DMS 273 treated with DMSO at 0.1 percent for 48 hours (cell line): ENCODE results near the gene RPL23.
"Not testable (repeated sequence)": the region's sequence is repeated elsewhere in the genome, so short reads cannot be mapped to it uniquely, and the experiment has no call there.

Experiments
- DNase-seq: peaks from one replicate; lab custom pipeline; 2025; lab: John Stamatoyannopoulos, UW

Gene RPL23

DNA sequence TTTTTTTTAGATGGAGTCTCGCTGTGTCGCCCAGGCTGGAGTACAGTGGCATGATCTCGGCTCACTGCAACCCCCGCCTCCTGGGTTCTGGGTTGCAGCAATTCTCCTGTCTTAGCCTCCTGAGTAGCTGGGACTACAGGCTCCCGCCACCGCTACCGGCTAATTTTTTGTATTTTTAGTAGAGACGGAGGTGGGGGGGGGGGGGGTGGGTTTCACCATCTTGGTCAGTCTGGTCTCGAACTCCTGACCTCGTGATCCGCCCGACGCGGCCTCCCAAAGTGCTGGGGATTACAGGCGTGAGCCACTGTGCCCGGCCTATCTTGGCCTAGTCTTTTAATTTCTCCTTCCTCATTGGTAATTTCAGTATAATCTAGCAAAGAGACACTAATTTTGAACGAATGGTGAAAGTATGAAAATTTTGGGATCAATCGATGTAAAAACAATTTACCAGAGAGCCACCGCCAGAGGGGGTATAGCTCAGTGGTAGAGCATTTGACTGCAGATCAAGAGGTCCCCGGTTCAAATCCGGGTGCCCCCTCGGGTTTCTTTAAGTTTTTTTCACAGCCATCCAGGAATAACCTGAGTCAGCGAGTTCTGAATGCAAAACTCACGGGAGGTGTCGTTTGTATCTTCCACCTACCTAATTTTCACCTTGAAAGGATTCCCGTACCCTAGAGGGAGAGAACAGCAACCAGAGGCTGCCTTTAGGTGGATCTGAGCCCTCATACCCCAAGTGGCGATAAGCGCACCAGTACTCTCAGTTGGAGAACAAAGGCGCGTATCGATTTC, 13.9 kb upstream of the RPL23 start:
- DNase-seq: peak; percentile 46

DNA sequence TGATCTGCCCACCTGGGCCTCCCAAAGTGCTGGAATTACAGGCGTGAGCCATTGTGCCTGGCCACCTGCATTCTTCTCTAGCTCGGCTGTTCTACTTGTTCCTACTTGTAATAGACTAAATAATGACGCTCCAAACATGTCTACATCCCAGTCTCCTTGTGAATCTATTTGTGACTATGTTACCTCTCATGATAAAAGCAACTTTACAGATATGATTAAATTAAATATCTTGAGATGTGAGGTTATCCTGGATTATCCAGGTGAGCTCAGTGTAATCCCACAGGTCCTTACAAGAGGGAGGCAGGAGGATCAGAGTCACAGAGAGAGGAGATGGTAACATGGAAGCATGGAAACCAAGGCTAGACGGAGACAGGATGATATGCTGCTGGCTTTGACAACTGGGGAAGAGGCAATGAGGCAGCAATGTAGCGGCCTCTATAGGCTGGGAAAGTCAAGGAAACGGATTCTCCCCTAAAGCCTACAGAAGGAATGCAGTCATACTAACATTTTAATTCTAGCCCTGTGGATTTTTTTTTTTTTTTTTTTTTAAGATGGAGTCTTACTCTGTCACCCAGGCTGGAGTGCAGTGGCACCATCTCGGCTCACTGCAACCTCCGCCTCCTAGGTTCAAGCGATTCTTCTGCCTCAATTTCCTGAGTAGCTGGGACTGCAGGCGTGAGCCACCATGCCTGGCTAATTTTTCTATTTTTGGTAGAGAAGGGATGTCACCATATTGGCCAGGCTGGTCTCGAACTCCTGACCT, 11.3 kb upstream of the RPL23 start:
- DNase-seq: no peak

GRCh38 chr17:38861399-38861843, 7.9 kb upstream of the RPL23 start:
- peak; percentile 73 for DNase-seq

- no peak for DNase-seq
Measured at GRCh38 chr17:38857271-38857670, 3.8 kb upstream of the RPL23 start.

GRCh38 chr17:38855101-38855714, 1.7 kb upstream of the RPL23 start:
- DNase-seq: not testable (repeated sequence)

GRCh38 chr17:38852771-38853291, 690 bp downstream of the RPL23 start:
- no peak for DNase-seq

DNA sequence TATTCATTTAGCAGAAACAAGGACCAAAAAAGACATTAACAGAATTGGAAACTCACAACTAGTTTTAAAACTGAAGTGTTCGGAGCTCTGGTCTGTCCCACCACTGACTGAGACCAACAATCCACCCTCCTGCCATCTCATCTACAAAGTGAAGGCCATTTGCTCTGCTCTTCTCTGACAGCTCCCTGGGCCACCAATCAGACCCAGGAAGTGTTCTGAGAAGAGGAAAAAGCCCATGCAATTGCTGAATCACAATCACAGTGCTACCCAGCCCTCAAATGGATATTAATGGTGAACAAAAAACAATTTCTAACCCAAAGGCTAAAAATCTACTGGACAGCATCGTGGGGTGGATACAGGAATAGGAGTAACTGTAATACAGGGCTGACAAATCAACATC, 2.1 kb downstream of the RPL23 start:
- no peak for DNase-seq

DNA sequence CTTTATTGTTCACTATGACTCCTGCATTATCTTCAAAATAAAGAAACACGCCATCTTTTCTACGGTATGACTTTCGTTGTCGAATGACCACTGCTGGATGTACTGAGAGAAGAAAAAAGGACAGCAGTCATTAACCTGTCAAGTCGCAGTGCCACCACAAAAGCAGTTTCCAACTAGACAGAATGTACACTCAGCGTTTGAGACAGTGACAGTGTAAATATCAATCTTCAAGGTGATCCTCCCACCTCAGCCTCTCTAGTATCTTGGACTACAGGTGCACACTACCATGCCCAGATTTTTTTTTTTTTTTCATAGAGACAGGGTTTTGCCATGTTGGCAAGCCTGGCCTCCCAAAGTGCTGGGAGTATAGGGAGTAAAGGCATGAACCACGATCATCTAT, 3.1 kb downstream of the RPL23 start:
- DNase-seq: no peak

DNA sequence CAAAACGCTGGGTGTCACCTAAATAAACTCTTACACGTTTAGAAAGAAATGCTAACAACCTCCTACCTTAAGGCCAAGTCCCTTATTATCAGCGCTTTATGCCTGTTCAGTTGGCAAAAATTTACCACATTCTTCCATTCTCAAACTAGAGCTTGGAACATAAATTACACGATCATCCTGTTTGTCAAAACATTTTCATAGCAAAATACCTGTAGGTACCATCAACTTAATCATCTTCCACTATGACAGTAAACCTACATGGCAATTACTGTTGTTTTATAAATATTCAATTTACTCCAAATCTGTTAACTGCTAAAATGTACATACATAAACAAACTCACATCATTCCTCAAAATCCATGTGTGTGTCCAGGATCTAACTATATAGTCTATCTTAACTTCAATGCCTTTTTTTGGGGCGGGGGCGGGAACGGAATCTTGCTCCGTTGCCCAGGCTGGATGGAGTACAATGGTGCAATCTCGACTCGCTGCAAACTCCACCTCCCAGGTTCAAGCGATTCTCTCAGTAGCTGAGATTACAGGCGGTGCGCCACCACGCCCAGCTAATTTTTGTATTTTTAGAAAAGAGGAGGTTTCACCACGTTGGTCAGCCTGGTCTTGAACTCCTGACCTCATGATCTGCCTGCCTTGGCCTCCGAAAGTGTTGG, 4.4 kb downstream of the RPL23 start:
- DNase-seq: no peak

DNA sequence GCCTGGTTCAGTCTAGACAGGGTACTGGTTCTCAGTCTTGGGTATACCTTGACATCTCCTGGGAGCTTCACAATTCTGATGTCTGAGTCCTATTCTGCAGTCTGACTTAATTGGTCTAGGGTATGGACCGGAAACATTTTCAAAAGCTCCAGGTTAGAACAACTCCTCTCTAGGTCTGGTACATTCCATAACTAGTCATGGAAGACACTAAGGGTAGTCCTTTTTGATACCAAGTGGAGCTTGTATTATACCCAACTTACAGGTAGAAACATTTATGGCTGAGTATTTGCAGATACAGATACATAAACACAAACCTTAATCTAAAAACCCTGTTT, 5.0 kb downstream of the RPL23 start:
- DNase-seq: no peak

GRCh38 chr17:38844261-38844757, 9.2 kb downstream of the RPL23 start:
- no peak for DNase-seq

DNA sequence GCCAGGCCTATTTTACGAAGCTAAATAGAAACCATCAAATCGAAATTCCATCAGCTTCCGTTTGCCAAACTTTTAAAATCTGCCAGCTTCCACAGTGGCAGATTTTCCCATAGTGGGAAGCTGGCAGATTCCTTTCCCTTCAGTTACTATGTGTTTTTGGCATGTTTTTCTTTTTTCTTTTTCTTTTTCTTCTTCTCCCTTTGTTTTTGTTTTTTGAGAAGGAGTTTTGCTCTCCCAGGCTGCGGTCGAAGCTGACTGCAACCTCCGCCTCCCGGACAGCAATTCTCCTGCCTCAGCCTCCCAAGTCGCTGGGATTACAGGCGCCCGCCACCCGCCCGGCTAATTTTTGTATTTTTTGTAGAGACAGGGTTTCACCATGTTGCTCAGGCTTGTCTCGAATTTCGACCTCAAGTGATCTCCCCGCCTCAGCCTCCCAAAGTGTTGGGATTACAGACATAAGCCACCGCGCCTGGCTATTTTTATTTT, 27.7 kb downstream of the RPL23 start:
- no peak for DNase-seq

- peak; percentile 89 for DNase-seq
Measured at GRCh38 chr17:38824899-38825761, 28.4 kb downstream of the RPL23 start, which contains the start of gene CWC25. CWC25 (minus strand) TSS chr17:38825321; CDS start chr17:38825183, 138 bp downstream.

DNA sequence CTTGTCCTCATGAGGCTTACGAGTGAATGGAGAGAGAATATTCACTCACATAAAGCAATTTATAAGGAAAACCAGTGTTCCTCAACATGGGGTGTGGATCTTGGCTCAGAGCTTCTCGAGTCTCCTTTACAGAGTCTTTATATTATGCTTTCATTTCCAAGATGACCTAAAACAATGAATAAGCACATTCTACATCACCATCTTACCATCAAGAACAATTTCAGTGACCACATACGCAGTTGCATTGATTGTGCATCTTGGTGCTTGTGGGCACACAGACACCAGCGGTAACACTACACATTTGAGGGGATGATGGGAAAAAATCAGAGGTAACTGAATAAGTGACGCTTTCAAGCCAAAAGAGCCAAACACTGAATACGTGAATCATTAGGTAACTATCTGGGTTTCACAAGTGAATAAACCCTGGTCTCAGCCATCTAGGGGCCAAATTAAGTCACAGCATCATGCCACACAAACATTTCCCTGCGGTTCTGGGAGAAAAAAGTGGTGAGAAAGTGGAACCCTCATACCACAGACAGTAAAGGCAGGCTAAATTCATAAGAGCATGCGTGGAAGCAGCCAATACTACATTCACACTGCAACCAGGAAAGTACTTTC, 37.8 kb downstream of the RPL23 start:
- no peak for DNase-seq

DNA sequence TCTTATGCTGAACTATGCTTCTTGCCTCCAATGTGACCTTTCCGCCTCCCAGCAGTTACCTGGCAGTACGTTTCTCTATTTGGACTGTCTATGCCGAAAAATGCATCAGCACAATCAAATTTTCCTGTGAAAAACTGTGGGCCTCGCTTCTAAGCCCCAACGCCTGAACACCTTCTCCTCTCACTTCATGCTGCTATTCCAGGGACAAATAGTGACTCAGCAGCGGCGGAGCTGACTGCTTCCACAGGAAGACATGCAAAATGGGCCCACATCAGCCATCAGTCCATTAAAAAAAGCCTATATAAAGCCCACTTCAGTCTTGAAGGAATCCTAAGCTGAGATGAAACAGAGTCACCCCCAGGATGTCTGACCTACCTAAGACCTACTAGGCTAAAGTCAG, 43.7 kb downstream of the RPL23 start:
- DNase-seq: no peak

- no peak for DNase-seq
Measured at GRCh38 chr17:38800237-38800760, 53.2 kb downstream of the RPL23 start.

- DNase-seq: peak; percentile 93
Measured at GRCh38 chr17:38799501-38800236, 53.9 kb downstream of the RPL23 start, which contains the start of gene PIP4K2B. PIP4K2B (minus strand) TSS chr17:38799556; CDS start chr17:38799424, 132 bp downstream.

DNA sequence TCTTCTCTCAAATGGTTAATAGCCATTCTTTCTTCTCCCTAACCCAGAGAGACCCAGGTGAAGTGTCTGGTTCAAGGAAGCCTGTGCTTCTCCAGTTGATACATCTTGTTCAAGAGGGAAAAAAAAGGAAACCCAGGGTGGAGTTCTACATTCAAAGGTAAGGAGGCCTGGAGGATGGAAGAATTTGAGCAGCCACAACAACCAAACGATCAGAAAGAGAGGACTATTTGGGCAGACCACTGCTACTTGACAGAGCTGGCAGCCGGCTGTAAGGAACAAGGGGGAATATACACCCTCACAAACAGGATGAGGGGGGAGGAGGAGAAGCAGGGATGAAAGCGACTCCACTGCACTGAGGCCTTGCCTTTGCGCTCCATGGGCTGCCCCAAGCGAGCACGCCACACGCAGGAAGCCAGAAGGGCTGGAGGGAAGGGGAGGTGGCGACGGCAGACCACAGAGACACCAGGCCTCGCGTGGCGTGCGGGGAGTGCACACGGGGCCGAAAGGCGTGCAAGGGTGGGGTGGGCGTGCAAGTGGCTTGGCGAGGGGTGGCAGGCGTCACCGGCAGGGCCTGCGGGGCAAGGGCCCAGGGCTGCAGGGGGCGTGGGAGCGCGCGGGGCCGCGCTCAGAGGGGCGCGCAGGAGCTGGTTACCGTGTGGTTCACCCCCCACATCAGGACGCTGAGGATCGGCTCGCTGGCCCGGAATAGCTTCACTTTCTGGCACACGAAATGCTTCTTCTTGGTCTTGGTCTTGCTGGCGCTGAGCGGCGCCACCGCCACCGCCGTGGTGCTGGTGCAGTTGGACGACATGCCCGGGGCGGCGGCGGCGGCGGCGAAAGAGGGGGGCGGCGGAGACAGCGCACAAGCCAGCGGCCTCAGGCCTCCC, 54.7 kb downstream of the RPL23 start:
- no peak for DNase-seq
